ENCODE data around the gene NBDY.
"Not testable (repeated sequence)": the region's sequence is repeated elsewhere in the genome, so short reads cannot be mapped to it uniquely, and the experiment has no call there.

DNA sequence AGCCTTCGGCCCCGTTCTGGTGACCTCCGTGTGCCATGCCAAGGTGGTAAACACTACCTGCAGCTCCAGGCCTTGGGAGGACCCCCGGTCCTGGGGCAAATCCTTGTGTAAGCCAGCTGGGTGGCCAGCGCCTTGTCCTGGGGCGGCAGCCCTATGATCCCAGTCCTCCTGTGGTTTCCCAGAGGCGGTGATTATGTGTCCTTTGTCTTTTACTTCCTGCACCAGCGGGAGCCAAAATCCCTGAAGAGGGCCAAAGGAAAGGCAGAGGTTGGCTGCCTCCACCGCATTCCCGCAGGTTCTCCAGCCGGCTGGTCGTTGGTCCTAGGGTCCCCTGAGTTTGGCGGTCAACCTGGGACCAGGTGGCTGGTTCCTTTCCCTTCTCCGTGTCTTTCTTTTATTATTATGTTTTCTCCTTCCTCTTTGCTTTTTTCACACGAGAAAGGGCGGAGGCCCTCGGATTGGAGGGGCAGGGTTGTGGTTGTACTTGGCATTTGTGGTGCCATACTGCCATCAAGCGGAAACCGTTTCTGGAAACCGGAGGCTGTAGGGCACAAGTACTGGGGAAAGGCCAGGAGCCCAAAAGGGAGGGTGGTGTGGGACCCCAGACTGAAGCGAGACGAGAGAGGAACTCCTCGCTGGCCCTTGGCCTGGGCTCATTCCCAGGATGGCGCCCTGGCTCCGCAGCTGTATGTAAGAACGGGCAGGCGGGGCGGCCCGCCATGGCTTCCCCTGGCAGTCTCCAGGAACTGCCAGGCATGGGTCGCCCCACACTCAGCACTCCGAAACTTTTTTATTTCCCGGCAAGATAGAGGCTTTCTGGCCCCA is 49.3 kb downstream of the NBDY start:
- not testable (repeated sequence) for TF ChIP-seq BHLHE40 (IDR thresholded peaks at IDR 0.05; ENCODE audit: borderline replicate concordance); ELF4 (IDR thresholded peaks at IDR 0.05); HDGF (IDR thresholded peaks at IDR 0.05; ENCODE audit: borderline replicate concordance); NFRKB (IDR thresholded peaks at IDR 0.05); FOXA1 (IDR thresholded peaks at IDR 0.05); FOXM1 (IDR thresholded peaks at IDR 0.05; ENCODE audit: borderline replicate concordance); SP1 (IDR thresholded peaks at IDR 0.05); SUZ12 (IDR thresholded peaks at IDR 0.05); ARNT (IDR thresholded peaks at IDR 0.05); CTBP1 (IDR thresholded peaks at IDR 0.05; ENCODE audit: borderline replicate concordance); TARDBP (IDR thresholded peaks at IDR 0.05); L3MBTL2 (conservative IDR thresholded peaks at IDR 0.05); FOXK2 (IDR thresholded peaks at IDR 0.05)
- TF ChIP-seq, protein P1, sequence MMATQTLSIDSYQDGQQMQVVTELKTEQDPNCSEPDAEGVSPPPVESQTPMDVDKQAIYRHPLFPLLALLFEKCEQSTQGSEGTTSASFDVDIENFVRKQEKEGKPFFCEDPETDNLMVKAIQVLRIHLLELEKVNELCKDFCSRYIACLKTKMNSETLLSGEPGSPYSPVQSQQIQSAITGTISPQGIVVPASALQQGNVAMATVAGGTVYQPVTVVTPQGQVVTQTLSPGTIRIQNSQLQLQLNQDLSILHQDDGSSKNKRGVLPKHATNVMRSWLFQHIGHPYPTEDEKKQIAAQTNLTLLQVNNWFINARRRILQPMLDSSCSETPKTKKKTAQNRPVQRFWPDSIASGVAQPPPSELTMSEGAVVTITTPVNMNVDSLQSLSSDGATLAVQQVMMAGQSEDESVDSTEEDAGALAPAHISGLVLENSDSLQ (IDR thresholded peaks at IDR 0.05) = not testable (repeated sequence)

Data from HEK293T (cell line).